Panc1 (cell line): ENCODE results near the gene ZBTB22. TPM values are rescaled to one million over a fixed set of nuclear protein-coding genes. Genes with fewer than 3 reads are reported as not detected.

Experiments used
- ATAC-seq: fragments of 200-7000 bp; cut with Tn5 transposase; 2 replicates; pipeline ENCODE4 v1.9.1; 2020; ENCODE audit warnings: mild to moderate bottlenecking, moderate library complexity
- BruUV-seq: library from RNA; stranded (reverse); fragments of 400-500 nt; replicated peaks from 2 replicates; lab custom pipeline; 2021; lab: Mats Ljungman, UMichigan
- CTCF ChIA-PET: fragments of 300-600 bp; sonication (Branson Sonifier 250); formaldehyde crosslinking; loops from one replicate; lab custom pipeline; 2022; ENCODE audit warnings: antibody characterized with exemption; lab: Charles Lee
- POLR2A ChIA-PET: fragments of 300-600 bp; sonication (Branson Sonifier 250); formaldehyde crosslinking; loops from one replicate; lab custom pipeline; 2022; ENCODE audit warnings: antibody characterized with exemption; lab: Charles Lee
- DNase-seq: peaks from one replicate; pipeline ENCODE4 v3.0.0-alpha.2; 2010; ENCODE audit warnings: low read depth, low spot score
- H3K27ac ChIP-seq: 2 replicates; pipeline ENCODE4 v1.5.1; 2011; ENCODE audit warnings: mild to moderate bottlenecking, low read length, inconsistent platforms
- H3K27me3 ChIP-seq: fragments of 200-500 bp; sonication (Bioruptor generic); 2 replicates; pipeline ENCODE4 v1.6.0; 2014; ENCODE audit warnings: low read length, inconsistent platforms; ENCODE audit not compliant: control insufficient read depth, insufficient read depth
- H3K36me3 ChIP-seq: fragments of 200-500 bp; sonication (Bioruptor generic); 2 replicates; pipeline ENCODE4 v1.5.1; 2014; ENCODE audit warnings: inconsistent platforms, mild to moderate bottlenecking, low read length, moderate library complexity; ENCODE audit not compliant: control insufficient read depth, insufficient read depth
- H3K4me1 ChIP-seq: 2 replicates; pipeline ENCODE4 v1.5.1; 2011; ENCODE audit warnings: inconsistent platforms, mild to moderate bottlenecking, low read length, moderate library complexity; ENCODE audit not compliant: control insufficient read depth, insufficient read depth
- H3K4me3 ChIP-seq, 2 experiments: 2 replicates each; pipeline ENCODE4 v1.5.1; 2011 to 2012; ENCODE audit warnings: low read depth in 2 of 2, low read length in 2 of 2, mild to moderate bottlenecking in 2 of 2, inconsistent platforms in 1 of 2, moderate library complexity in 1 of 2
- H3K9me3 ChIP-seq: fragments of 200-500 bp; sonication (Bioruptor generic); 2 replicates; pipeline ENCODE4 v1.5.1; 2014; ENCODE audit warnings: low read depth, mild to moderate bottlenecking, inconsistent platforms, low read length, moderate library complexity; ENCODE audit not compliant: control insufficient read depth, insufficient read depth
- CTCF ChIP-seq: fragments of 450-650 bp; IDR thresholded peaks from 2 replicates; pipeline ENCODE4 v1.5.1; 2017; ENCODE audit warnings: mild to moderate bottlenecking
- POLR2AphosphoS5 ChIP-seq: IDR thresholded peaks from 2 replicates; pipeline ENCODE4 v1.6.1; 2012; ENCODE audit warnings: mild to moderate bottlenecking, low read depth, low read length, moderate library complexity
- REST ChIP-seq, 2 experiments: IDR thresholded peaks; 2 replicates each; pipeline ENCODE4 v1.6.1; 2011 to 2012; ENCODE audit warnings: low read depth in 2 of 2, control low read depth in 1 of 2, low read length in 1 of 2, mild to moderate bottlenecking in 1 of 2, moderate library complexity in 1 of 2; ENCODE audit not compliant: insufficient read depth in 1 of 2
- SIN3A ChIP-seq: IDR thresholded peaks from 2 replicates; pipeline ENCODE4 v1.6.1; 2012; ENCODE audit warnings: low read depth, mild to moderate bottlenecking, low read length, moderate library complexity, borderline replicate concordance; ENCODE audit not compliant: insufficient read depth
- TCF7L2 ChIP-seq: IDR thresholded peaks from 2 replicates; pipeline ENCODE4 v1.6.1; 2011; ENCODE audit warnings: mild to moderate bottlenecking, low read depth, low read length, inconsistent platforms
- in situ Hi-C: cut with HindIII; loops from 2 replicates; pipeline ENCODE4 v1.10.0; 2016; ENCODE audit warnings: low sequenced_read_pairs, low pct_unique_long_range_greater_than_20kb
- intact Hi-C: fragments of 100-400 bp; cut with micrococcal nuclease; formaldehyde crosslinking; loops from one replicate; pipeline ENCODE4 v1.10.0; 2022; ENCODE audit not compliant: unreplicated experiment
- total RNA-seq: library from RNA; stranded (reverse); gene quantifications from one replicate; pipeline ENCODE4 v1.2.1, GENCODE V29; 2021; ENCODE audit not compliant: unreplicated experiment

The ZBTB22 gene
- total RNA-seq, 1 experiment from 2014 or later, result 16.0 TPM

- no peak overlapping the region for H3K4me3 ChIP-seq
- in situ Hi-C loops (no loop called here), intact Hi-C loops (no loop called here)
- ATAC-seq (no peak), DNase-seq (no peak)
- BruUV-seq, result no TSS peak
- H3K4me1 ChIP-seq, result peaks cover 3% of the 10 kb centered on the region; the same call in 1 of the 2 replicates
- H3K27ac ChIP-seq, result no peak overlapping the region
- ChIA-PET CTCF (no interaction called here), POLR2A (no interaction called here)
- H3K27me3 ChIP-seq, result no peaks in the 10 kb centered on the region
- H3K36me3 ChIP-seq, result peaks cover 12% of the 10 kb centered on the region
- TF ChIP-seq CTCF, result no peak
- no peak for TF ChIP-seq POLR2AphosphoS5
- TF ChIP-seq SIN3A, result no peak
- no peak for TF ChIP-seq REST (IDR thresholded peaks at IDR 0.05; ENCODE audit: insufficient read depth in 1 of 2, low read depth in 2 of 2, low read length in 1 of 2)
- no peak for TF ChIP-seq TCF7L2
- H3K9me3 ChIP-seq, result no peaks in the 10 kb centered on the region
Measured at GRCh38 chr6:33306356-33306755, 11.2 kb downstream of the ZBTB22 start.

- DNase-seq (no peak), ATAC-seq (no peak)
- Histone ChIP-seq H3K36me3 (peaks cover 12% of the 10 kb centered on the region), H3K27me3 (no peaks in the 10 kb centered on the region), H3K9me3 (no peaks in the 10 kb centered on the region), H3K4me3 (no peak overlapping the region), H3K27ac (no peak overlapping the region), H3K4me1 (peaks cover 6% of the 10 kb centered on the region)
- ChIA-PET POLR2A (no interaction called here), CTCF (no interaction called here)
- intact Hi-C loops (no loop called here), in situ Hi-C loops (no loop called here)
- BruUV-seq, result no TSS peak
- no peak for TF ChIP-seq TCF7L2
- no peak for TF ChIP-seq REST (IDR thresholded peaks at IDR 0.05; ENCODE audit: insufficient read depth in 1 of 2, low read depth in 2 of 2, low read length in 1 of 2)
- TF ChIP-seq SIN3A, result no peak
- TF ChIP-seq CTCF, result no peak
- TF ChIP-seq POLR2AphosphoS5, result no peak
Measured at GRCh38 chr6:33305052-33305451, 12.5 kb downstream of the ZBTB22 start.
